HepG2 (cell line): ENCODE data around the gene SLC25A36. TPM values are rescaled to one million over a fixed set of nuclear protein-coding genes. Genes with fewer than 3 reads are reported as not detected.

Experiments
- ATAC-seq: fragments of 200-7000 bp; cut with Tn5 transposase; 3 replicates; pipeline ENCODE4 v1.9.1; 2020; ENCODE audit warnings: mild to moderate bottlenecking, moderate library complexity
- BruUV-seq: library from RNA; stranded (reverse); fragments of 400-500 nt; replicated peaks from 2 replicates; lab custom pipeline; 2021; lab: Mats Ljungman, UMichigan
- CTCF ChIA-PET: fragments of 300-600 bp; formaldehyde crosslinking; extraction: SDS; loops from one replicate; lab custom pipeline; 2021; ENCODE audit warnings: low total read pairs, inconsistent platforms, low intra/inter-chr PET ratio; lab: Yijun Ruan, JAX
- POLR2A ChIA-PET: fragments of 350-600 bp; sonication (Branson Sonifier 250); formaldehyde crosslinking; loops from one replicate; lab custom pipeline; 2020; ENCODE audit warnings: antibody characterized with exemption, inconsistent platforms; lab: Yijun Ruan, JAX
- DNase-seq: peaks from one replicate; pipeline ENCODE4 v3.0.0-alpha.2; 2015; ENCODE audit warnings: low spot score
- FAIRE-seq: peaks from 3 replicates; lab custom pipeline; 2011; peaks lifted over from hg19 to GRCh38; lab: Jason Lieb, UNC
- H2AFZ ChIP-seq: one replicate; pipeline ENCODE4 v1.6.1; 2011; ENCODE audit warnings: low read length, inconsistent platforms
- H3K27ac ChIP-seq: fragments of 300-600 bp; 3 replicates; pipeline ENCODE4 v1.8.0; 2011; ENCODE audit warnings: mixed run types, mild to moderate bottlenecking, mixed read lengths, low read length, inconsistent platforms; ENCODE audit not compliant: insufficient read depth; ENCODE audit errors: extremely low read length
- H3K27me3 ChIP-seq, 2 experiments: fragments of 200-600 bp in 1 of 2; 2 replicates in 1 of 2; 3 replicates in 1 of 2; pipeline versions ENCODE4 v1.6.0 to v1.8.0; 2011; ENCODE audit warnings: low read length in 2 of 2, mild to moderate bottlenecking in 2 of 2, moderate library complexity in 2 of 2, inconsistent platforms in 1 of 2; ENCODE audit not compliant: insufficient read depth in 2 of 2, control insufficient read depth in 1 of 2
- H3K36me3 ChIP-seq, 2 experiments: fragments of 200-600 bp in 1 of 2; replicated peaks in 1 of 2; 2 replicates in 1 of 2; 3 replicates in 1 of 2; pipeline versions ENCODE4 v1.5.1 to v1.8.0; 2011; ENCODE audit warnings: low read length in 2 of 2, inconsistent platforms in 1 of 2; ENCODE audit not compliant: insufficient read depth in 2 of 2, control insufficient read depth in 1 of 2
- H3K4me1 ChIP-seq: 2 replicates; pipeline ENCODE4 v1.5.1; 2012; ENCODE audit warnings: low read length, inconsistent platforms; ENCODE audit not compliant: insufficient read depth
- H3K4me2 ChIP-seq: 2 replicates; pipeline ENCODE4 v1.6.0; 2011; ENCODE audit warnings: low read depth, low read length, inconsistent platforms
- H3K4me3 ChIP-seq, 3 experiments: fragments of 200-600 bp in 1 of 3; sonication (generic), shearing (Covaris generic) in 1 of 3; replicated peaks in 1 of 3; 2 replicates each; pipeline ENCODE4 v1.5.1; 2011 to 2016; ENCODE audit warnings: low read length in 3 of 3, inconsistent platforms in 2 of 3, low read depth in 2 of 3, mild to moderate bottlenecking in 2 of 3, control low read depth in 1 of 3, mixed read lengths in 1 of 3; ENCODE audit not compliant: insufficient read depth in 1 of 3
- H3K79me2 ChIP-seq: one replicate; pipeline ENCODE4 v1.6.1; 2011; ENCODE audit warnings: low read length, inconsistent platforms; ENCODE audit not compliant: insufficient read depth
- H3K9ac ChIP-seq: 2 replicates; pipeline ENCODE4 v1.6.0; 2011; ENCODE audit warnings: mild to moderate bottlenecking, low read depth, low read length, inconsistent platforms; ENCODE audit not compliant: insufficient read depth
- H3K9me3 ChIP-seq: 2 replicates; pipeline ENCODE4 v1.5.1; 2012; ENCODE audit warnings: mild to moderate bottlenecking, low read length
- H4K20me1 ChIP-seq: 2 replicates; pipeline ENCODE4 v1.6.0; 2011; ENCODE audit warnings: inconsistent platforms, mild to moderate bottlenecking, low read length, moderate library complexity; ENCODE audit not compliant: insufficient read depth
- CC2D1A ChIP-seq: sonication (generic); formaldehyde crosslinking; IDR thresholded peaks from 2 replicates; pipeline ENCODE4 v1.8.1; 2023; ENCODE audit warnings: mild to moderate bottlenecking, missing genetic modification reagents
- DMAP1 ChIP-seq: IDR thresholded peaks from 2 replicates; pipeline ENCODE4 v1.6.1; 2016
- GABPA ChIP-seq, 2 experiments: IDR thresholded peaks; 2 replicates each; pipeline ENCODE4 v1.6.1; 2011 to 2016; ENCODE audit warnings: low read depth in 2 of 2, low read length in 1 of 2, missing biosample characterization in 1 of 2, missing genetic modification characterization in 1 of 2
- KLF16 ChIP-seq, 2 experiments: sonication (generic) in 1 of 2; formaldehyde crosslinking in 1 of 2; IDR thresholded peaks; 2 replicates each; pipeline versions ENCODE4 v1.6.1 to v1.8.0; 2016 to 2023; ENCODE audit warnings: missing genetic modification reagents in 2 of 2, missing compliant biosample characterization in 1 of 2
- STAG1 ChIP-seq: sonication (generic); formaldehyde crosslinking; IDR thresholded peaks from 2 replicates; pipeline ENCODE4 v1.4.0; 2020; ENCODE audit warnings: missing genetic modification reagents
- TAF15 ChIP-seq: fragments of 200-400 bp; formaldehyde crosslinking; IDR thresholded peaks from one replicate; pipeline ENCODE4 v1.6.1; 2018; ENCODE audit warnings: mild to moderate bottlenecking, low read depth, low read length; ENCODE audit not compliant: poor library complexity, severe bottlenecking
- ZNF773 ChIP-seq: sonication (generic); formaldehyde crosslinking; IDR thresholded peaks from 2 replicates; pipeline ENCODE4 v1.4.0; 2020; ENCODE audit warnings: missing genetic modification reagents, borderline replicate concordance
- WGBS: methylation state at CpG from one replicate; pipeline ENCODE4 v1.1.6; 2017; ENCODE audit warnings: low lambda C conversion rate; 5-methylcytosine and 5-hydroxymethylcytosine counted together
- in situ Hi-C: cut with HindIII; loops from 2 replicates; pipeline ENCODE4 v1.10.0; 2017; ENCODE audit warnings: low pct_unique_long_range_greater_than_20kb; ENCODE audit not compliant: extremely low pct_ligation_motif_present
- intact Hi-C: fragments of 100-400 bp; cut with micrococcal nuclease; formaldehyde crosslinking; loops from one replicate; pipeline ENCODE4 v1.10.0; 2022; ENCODE audit not compliant: unreplicated experiment
- polyA plus RNA-seq, 8 experiments: library from polyadenylated mRNA; depleted of rRNA in 3 of 8; stranded (reverse) in 7 of 8; unstranded in 1 of 8; fragments of >200 nt; fragmentation: Illumina TruSeq in 4 of 8; extraction: Trizol in 4 of 8; gene quantifications; 2 replicates each; pipeline versions ENCODE4 v1.2.1 to v1.2.3, GENCODE V29; 2011 to 2016; ENCODE audit warnings: low read depth in 4 of 8, missing spikeins in 1 of 8, mixed read lengths in 1 of 8; ENCODE audit not compliant: insufficient read depth in 1 of 8
- total RNA-seq, 5 experiments: library from RNA; depleted of rRNA; stranded (reverse); fragments of >200 nt; fragmentation: Illumina TruSeq; extraction: Trizol; gene quantifications; 2 replicates each; pipeline ENCODE4 v1.2.3, GENCODE V29; 2016; ENCODE audit warnings: low read depth in 1 of 5
- TF ChIP-seq, protein P1 (sequence below): sonication (generic); formaldehyde crosslinking; IDR thresholded peaks from 2 replicates; pipeline ENCODE4 v1.4.0; 2020; ENCODE audit warnings: missing genetic modification reagents
- TF ChIP-seq, protein P2 (sequence below): sonication (generic); formaldehyde crosslinking; IDR thresholded peaks from 2 replicates; pipeline ENCODE4 v1.9.0; 2021; ENCODE audit warnings: missing genetic modification reagents, borderline replicate concordance
- TF ChIP-seq, protein P3 (sequence below): sonication (generic); formaldehyde crosslinking; IDR thresholded peaks from 2 replicates; pipeline ENCODE4 v1.8.0; 2022; ENCODE audit warnings: mild to moderate bottlenecking, missing genetic modification reagents; ENCODE audit not compliant: insufficient replicate concordance
- TF ChIP-seq, protein P4 (sequence below): IDR thresholded peaks from 2 replicates; pipeline ENCODE4 v1.6.1; 2016; ENCODE audit warnings: low read depth, borderline replicate concordance
- TF ChIP-seq, protein P5 (sequence below): sonication (generic); formaldehyde crosslinking; IDR thresholded peaks from 2 replicates; pipeline ENCODE4 v1.8.1; 2023; ENCODE audit warnings: mild to moderate bottlenecking, inconsistent platforms, moderate library complexity, missing genetic modification reagents, borderline replicate concordance
- TF ChIP-seq, protein P6 (sequence below): sonication (generic); formaldehyde crosslinking; IDR thresholded peaks from 2 replicates; pipeline ENCODE4 v1.4.0; 2020; ENCODE audit warnings: missing genetic modification reagents, borderline replicate concordance

Gene SLC25A36
- total and polyA plus RNA-seq, 2 of the 13 experiments (the other 11 are each of a cell fraction or from before 2014, with no cell fraction given) = 30.6 to 85.6 TPM

DNA sequence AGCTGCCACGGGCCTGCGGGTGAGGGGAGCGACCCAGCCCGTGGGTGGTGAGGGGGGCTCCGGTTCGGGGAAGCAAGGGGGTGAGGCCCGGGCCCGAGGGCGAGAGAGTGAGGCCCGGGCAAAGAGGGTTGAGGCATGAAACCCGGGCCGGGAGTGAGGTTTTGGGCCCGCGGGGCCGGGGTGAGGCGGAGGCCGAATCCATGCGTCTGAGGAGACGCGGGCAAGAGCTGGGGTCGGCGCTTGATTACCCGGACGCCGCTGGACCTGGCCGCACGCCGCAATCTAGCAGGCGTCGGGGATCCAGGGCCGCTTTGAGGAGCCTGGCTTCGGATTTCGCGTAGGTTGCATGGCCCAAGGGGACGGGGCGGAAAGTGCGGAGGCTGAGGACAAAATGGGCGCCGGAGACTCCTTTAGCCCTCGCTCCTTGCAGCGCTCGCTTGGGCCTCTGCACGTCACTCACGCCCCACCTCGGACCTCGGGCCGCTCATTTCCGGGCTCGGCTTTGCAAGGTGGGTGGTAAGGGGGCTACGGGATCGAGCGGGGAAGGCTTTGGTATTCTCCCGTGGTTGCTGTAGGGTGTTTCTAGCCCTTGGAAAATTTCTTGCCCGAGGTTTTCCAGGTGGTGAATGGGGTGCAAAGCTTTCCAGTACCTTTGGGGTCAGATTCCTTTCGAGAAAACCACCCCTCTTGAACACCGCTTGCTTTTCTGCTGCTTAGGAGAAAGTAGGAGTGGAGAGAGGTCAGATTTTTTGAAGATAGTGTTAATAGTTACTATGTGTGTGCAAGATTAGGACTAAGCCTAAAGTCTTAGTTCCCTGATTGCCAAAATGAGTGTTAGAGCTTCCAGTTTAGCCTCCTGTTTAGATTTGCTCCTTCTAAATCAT lies 827 bp downstream of the SLC25A36 start:
- Histone ChIP-seq H2AFZ (no peak overlapping the region), H3K36me3 (peaks cover 0 to 6% of the 10 kb centered on the region in 2 experiments; a peak in 1 of 5 replicates), H3K27ac (peak overlapping the region; percentile 98), H3K9ac (peak overlapping the region; percentile 98), H3K79me2 (peaks cover 54% of the 10 kb centered on the region), H3K4me3 (peak overlapping the region; percentile 96 to 100 (median 96)), H3K27me3 (no peaks in the 10 kb centered on the region; a peak in 1 of 5 replicates), H3K9me3 (no peaks in the 10 kb centered on the region), H3K4me1 (peaks cover 55% of the 10 kb centered on the region), H4K20me1 (peaks cover 43% of the 10 kb centered on the region), H3K4me2 (peak overlapping the region; percentile 79)
- ChIA-PET POLR2A (interaction anchor here (1.0 to 2.7 kb wide), 5 partner anchors 8 to 1553 kb away, joined by 3 to 37 read pairs (median 3); partner anchors contain the start of genes COPB2 and PXYLP1), CTCF (no interaction called here)
- WGBS = 2% methylated on average over 18 of the region's 56 CpGs
- intact Hi-C loops = loop anchor here (2.0 kb wide), 1 partner anchor 14 kb away; no protein-coding TSS in a partner anchor
- TSS peak; percentile 54 for BruUV-seq
- FAIRE-seq (no peak), DNase-seq (peak; percentile 37), ATAC-seq (peak; percentile 60)
- in situ Hi-C loops = loop anchor here (10.0 kb wide), 1 partner anchor 238 kb away; no protein-coding TSS in a partner anchor
- TF ChIP-seq, protein P1, sequence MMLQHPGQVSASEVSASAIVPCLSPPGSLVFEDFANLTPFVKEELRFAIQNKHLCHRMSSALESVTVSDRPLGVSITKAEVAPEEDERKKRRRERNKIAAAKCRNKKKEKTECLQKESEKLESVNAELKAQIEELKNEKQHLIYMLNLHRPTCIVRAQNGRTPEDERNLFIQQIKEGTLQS (CRISPR knock-in tag) = peak; percentile 50; the same call in 1 of the 2 replicates
- TF ChIP-seq STAG1 (CRISPR knock-in tag) = peak; percentile 6; the same call in 1 of the 2 replicates
- TF ChIP-seq GABPA (IDR thresholded peaks at IDR 0.05; ENCODE audit: low read depth, low read length) = no peak
- peak; percentile 39; the same call in 1 of the 2 replicates for TF ChIP-seq GABPA (CRISPR knock-in tag; IDR thresholded peaks at IDR 0.05; ENCODE audit: low read depth)
- peak; percentile 51; the same call in 1 of the 2 replicates for TF ChIP-seq ZNF773 (CRISPR knock-in tag)
- TF ChIP-seq, protein P2, sequence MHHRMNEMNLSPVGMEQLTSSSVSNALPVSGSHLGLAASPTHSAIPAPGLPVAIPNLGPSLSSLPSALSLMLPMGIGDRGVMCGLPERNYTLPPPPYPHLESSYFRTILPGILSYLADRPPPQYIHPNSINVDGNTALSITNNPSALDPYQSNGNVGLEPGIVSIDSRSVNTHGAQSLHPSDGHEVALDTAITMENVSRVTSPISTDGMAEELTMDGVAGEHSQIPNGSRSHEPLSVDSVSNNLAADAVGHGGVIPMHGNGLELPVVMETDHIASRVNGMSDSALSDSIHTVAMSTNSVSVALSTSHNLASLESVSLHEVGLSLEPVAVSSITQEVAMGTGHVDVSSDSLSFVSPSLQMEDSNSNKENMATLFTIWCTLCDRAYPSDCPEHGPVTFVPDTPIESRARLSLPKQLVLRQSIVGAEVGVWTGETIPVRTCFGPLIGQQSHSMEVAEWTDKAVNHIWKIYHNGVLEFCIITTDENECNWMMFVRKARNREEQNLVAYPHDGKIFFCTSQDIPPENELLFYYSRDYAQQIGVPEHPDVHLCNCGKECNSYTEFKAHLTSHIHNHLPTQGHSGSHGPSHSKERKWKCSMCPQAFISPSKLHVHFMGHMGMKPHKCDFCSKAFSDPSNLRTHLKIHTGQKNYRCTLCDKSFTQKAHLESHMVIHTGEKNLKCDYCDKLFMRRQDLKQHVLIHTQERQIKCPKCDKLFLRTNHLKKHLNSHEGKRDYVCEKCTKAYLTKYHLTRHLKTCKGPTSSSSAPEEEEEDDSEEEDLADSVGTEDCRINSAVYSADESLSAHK (CRISPR knock-in tag) = no peak
- TF ChIP-seq, protein P3, sequence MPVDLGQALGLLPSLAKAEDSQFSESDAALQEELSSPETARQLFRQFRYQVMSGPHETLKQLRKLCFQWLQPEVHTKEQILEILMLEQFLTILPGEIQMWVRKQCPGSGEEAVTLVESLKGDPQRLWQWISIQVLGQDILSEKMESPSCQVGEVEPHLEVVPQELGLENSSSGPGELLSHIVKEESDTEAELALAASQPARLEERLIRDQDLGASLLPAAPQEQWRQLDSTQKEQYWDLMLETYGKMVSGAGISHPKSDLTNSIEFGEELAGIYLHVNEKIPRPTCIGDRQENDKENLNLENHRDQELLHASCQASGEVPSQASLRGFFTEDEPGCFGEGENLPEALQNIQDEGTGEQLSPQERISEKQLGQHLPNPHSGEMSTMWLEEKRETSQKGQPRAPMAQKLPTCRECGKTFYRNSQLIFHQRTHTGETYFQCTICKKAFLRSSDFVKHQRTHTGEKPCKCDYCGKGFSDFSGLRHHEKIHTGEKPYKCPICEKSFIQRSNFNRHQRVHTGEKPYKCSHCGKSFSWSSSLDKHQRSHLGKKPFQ (CRISPR knock-in tag) = no peak
- TF ChIP-seq, protein P4, sequence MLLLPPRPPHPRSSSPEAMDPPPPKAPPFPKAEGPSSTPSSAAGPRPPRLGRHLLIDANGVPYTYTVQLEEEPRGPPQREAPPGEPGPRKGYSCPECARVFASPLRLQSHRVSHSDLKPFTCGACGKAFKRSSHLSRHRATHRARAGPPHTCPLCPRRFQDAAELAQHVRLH (CRISPR knock-in tag) = no peak
- TF ChIP-seq CC2D1A (CRISPR knock-in tag) = 0 out of 2 replicates have a peak, but pooled peaks have one; percentile 38
- TF ChIP-seq, protein P5, sequence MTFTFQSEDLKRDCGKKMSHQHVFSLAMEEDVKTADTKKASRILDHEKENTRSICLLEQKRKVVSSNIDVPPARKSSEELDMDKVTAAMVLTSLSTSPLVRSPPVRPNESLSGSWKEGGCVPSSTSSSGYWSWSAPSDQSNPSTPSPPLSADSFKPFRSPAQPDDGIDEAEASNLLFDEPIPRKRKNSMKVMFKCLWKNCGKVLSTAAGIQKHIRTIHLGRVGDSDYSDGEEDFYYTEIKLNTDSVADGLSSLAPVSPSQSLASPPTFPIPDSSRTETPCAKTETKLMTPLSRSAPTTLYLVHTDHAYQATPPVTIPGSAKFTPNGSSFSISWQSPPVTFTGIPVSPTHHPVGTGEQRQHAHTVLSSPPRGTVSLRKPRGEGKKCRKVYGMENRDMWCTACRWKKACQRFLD (CRISPR knock-in tag) = 0 out of 2 replicates have a peak, but pooled peaks have one; percentile 14
- peak; percentile 42 for TF ChIP-seq TAF15
- TF ChIP-seq, protein P6, sequence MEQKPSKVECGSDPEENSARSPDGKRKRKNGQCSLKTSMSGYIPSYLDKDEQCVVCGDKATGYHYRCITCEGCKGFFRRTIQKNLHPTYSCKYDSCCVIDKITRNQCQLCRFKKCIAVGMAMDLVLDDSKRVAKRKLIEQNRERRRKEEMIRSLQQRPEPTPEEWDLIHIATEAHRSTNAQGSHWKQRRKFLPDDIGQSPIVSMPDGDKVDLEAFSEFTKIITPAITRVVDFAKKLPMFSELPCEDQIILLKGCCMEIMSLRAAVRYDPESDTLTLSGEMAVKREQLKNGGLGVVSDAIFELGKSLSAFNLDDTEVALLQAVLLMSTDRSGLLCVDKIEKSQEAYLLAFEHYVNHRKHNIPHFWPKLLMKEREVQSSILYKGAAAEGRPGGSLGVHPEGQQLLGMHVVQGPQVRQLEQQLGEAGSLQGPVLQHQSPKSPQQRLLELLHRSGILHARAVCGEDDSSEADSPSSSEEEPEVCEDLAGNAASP = peak; percentile 13; the same call in 1 of the 2 replicates
- no peak for TF ChIP-seq KLF16 (CRISPR knock-in tag; IDR thresholded peaks at IDR 0.05)
- 0 out of 2 replicates have a peak, but pooled peaks have one; percentile 21 for TF ChIP-seq DMAP1 (CRISPR knock-in tag)
